ENCODE measurements around the gene DENND5A. TPM values are rescaled to one million over a fixed set of nuclear protein-coding genes. Genes with fewer than 3 reads are reported as not detected.
"Not testable (repeated sequence)": the region's sequence is repeated elsewhere in the genome, so short reads cannot be mapped to it uniquely, and the experiment has no call there.

The DENND5A gene
- total RNA-seq, 1 donor from 2014 or later = 103 TPM

- no peak for DNase-seq
Observed at GRCh38 chr11:9210922-9211320, 54.2 kb downstream of the DENND5A start.

- DNase-seq = no peak
Observed at GRCh38 chr11:9210224-9210921, 54.8 kb downstream of the DENND5A start.

GRCh38 chr11:9209604-9210003 lies 55.5 kb downstream of the DENND5A start:
- not testable (repeated sequence) for DNase-seq

GRCh38 chr11:9208726-9209501 lies 56.2 kb downstream of the DENND5A start:
- DNase-seq = no peak

- DNase-seq = no peak
Observed at GRCh38 chr11:9207229-9207628, 57.9 kb downstream of the DENND5A start.

GRCh38 chr11:9206496-9206895 lies 58.7 kb downstream of the DENND5A start:
- no peak for DNase-seq

- DNase-seq = no peak
Observed at GRCh38 chr11:9203691-9204311, 61.3 kb downstream of the DENND5A start.

GRCh38 chr11:9201372-9202162 lies 63.6 kb downstream of the DENND5A start:
- no peak for DNase-seq

GRCh38 chr11:9200471-9200870 lies 64.7 kb downstream of the DENND5A start:
- DNase-seq = no peak

GRCh38 chr11:9193316-9193715 lies 71.8 kb downstream of the DENND5A start:
- no peak for DNase-seq

GRCh38 chr11:9192561-9192960 lies 72.6 kb downstream of the DENND5A start:
- DNase-seq = no peak

GRCh38 chr11:9190326-9191016 lies 74.7 kb downstream of the DENND5A start:
- DNase-seq = not testable (repeated sequence)

- not testable (repeated sequence) for DNase-seq
Observed at GRCh38 chr11:9188860-9189259, 76.3 kb downstream of the DENND5A start.

- DNase-seq = no peak
Observed at GRCh38 chr11:9187616-9188015, 77.5 kb downstream of the DENND5A start.

GRCh38 chr11:9184516-9184915 lies 80.6 kb downstream of the DENND5A start:
- DNase-seq = no peak

- DNase-seq = no peak
Observed at GRCh38 chr11:9182180-9182871, 82.8 kb downstream of the DENND5A start.

GRCh38 chr11:9180784-9181183 lies 84.4 kb downstream of the DENND5A start:
- DNase-seq = no peak

GRCh38 chr11:9179141-9179540 lies 86.0 kb downstream of the DENND5A start:
- DNase-seq = no peak

GRCh38 chr11:9178716-9179115 lies 86.4 kb downstream of the DENND5A start:
- DNase-seq = no peak

GRCh38 chr11:9177438-9178091 lies 87.6 kb downstream of the DENND5A start:
- DNase-seq = no peak

- no peak for DNase-seq
Observed at GRCh38 chr11:9176550-9176949, 88.6 kb downstream of the DENND5A start.

Measured in skin of body (tissue), 2 donors.